ENCODE measurements around the gene SLC24A4. TPM values are rescaled to one million over a fixed set of nuclear protein-coding genes. Genes with fewer than 3 reads are reported as not detected.

The SLC24A4 gene
- total and polyA plus RNA-seq, 2 of the 4 experiments (the other 2 are of a cell fraction), result not detected

DNA sequence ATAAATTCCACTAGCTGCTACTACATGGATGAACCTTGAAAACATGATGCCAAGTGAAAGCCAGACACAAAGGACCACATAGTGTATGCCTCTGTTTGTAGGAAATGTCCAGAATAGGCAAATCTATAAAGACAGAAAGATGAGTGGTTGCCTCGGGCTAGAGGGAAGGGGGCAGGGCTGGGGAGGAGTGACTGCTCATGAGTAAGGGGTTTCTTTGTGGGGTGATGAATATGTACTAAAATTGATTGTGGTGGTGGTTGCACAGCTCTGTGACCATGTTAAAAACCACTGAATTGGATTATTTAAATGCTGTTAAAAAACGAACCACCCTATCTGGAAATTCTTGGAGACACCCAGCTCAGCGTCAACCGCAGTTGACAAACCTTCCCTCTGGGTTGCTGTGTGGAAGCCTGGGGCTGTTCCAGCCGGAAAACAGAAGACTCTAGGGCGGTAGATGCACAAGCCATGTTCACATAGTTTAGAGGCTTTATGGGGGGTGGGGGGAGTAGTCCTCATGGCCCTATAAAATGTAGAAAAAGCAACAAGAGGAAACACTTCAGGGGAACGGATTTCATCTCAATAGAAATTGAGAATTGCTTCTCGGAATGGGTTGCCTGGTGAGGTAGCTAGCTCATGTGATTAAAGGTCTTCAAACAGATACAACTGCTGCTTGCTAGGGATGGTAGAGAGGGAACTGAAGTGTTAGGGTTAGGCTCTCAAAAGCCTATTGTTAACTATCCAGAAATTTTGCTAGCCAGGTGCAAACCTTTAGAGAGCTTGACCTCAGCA is 220.0 kb downstream of the SLC24A4 start (continued):
- no peak for TF ChIP-seq MAZ (IDR thresholded peaks at IDR 0.05; ENCODE audit: borderline replicate concordance, low read depth, low read length)
- no peak for TF ChIP-seq CHD1 (IDR thresholded peaks at IDR 0.05; ENCODE audit: low read depth, low read length)
- TF ChIP-seq, protein P1, sequence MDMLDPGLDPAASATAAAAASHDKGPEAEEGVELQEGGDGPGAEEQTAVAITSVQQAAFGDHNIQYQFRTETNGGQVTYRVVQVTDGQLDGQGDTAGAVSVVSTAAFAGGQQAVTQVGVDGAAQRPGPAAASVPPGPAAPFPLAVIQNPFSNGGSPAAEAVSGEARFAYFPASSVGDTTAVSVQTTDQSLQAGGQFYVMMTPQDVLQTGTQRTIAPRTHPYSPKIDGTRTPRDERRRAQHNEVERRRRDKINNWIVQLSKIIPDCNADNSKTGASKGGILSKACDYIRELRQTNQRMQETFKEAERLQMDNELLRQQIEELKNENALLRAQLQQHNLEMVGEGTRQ (IDR thresholded peaks at IDR 0.05; ENCODE audit: low read depth, low read length), result no peak

All from IMR-90 (cell line).